ENCODE measurements around the gene STOML2.

The STOML2 gene

DNA sequence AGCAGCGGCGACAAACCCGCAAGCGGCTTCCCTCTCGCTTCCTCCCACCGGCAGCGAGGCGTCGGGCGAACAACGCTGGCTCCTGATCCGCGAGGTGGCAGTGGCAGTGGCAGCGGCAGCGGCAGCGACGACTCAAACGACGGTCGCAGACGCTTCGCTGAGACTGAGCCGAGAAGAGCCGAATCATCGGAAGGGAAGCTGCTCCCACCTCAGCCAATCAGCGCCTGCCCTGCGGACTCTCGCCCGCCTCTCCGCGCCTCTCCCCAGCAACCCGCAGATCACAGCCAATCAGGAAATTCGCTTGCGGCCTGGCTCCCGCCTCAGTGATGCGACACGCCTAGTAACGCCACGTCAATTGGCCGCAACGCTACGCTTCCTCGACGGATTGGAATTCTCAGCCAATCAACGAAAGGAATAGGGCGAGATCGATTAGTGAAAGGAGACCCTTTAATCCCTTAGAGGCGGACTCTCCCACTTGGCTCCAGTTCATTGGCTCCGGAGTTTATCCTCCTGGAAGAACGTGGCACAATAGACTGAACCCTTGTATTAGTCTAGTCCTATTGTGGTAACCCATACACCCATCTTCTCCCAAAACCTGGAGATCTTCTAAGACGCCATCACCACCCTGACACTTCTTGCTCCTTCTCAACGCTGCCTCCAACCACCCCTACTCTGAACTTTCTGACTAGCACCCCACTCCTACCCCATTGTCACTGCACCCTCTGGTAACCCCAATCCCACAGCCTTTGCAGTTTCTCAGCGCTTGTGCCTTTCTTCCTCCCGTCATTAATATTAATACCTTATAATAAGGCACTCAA, 30.3 kb downstream of the STOML2 start, which contains the start of gene VCP:
VCP (minus strand) TSS at position 165 of the 818 bp plus-strand sequence. CDS start 272 bp downstream, outside the sequence.
- peak; percentile 96 for DNase-seq (ENCODE audit: low read depth in 3 of 3)

DNA sequence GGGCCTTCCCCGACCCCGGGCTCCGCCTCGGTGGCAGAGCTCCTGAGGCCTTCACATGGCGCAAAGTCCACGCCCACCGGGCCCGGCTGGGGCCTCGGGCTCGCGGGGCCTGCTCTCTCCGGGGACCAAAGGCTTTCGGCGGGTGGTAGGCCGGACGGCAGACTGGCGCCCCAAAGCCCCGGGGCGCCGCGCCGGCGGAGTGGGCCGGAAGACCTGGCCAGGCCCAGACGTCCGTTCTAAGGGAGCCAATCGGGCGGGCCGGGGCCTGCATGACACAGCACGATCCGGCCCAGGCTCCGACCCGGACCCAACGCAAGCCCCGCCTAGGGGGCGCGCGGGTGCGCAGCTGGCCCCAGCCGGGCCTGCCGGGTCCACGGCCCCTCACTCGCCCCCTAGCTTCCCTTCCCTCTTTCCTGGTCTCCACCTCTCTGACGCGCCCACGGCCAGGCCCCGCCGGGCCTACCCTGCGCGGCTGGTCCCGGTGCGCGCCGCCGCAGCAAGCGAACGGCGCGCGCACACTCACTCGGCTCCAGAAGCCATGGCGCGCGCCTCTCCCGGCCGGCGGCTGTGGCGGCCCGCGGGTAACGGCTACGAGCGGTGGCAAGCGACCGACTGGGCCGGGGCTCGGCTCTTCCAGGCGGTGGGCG, 31.0 kb downstream of the STOML2 start:
- peak; percentile 46 to 75 (median 59) for DNase-seq (ENCODE audit: low read depth in 3 of 3)

DNA sequence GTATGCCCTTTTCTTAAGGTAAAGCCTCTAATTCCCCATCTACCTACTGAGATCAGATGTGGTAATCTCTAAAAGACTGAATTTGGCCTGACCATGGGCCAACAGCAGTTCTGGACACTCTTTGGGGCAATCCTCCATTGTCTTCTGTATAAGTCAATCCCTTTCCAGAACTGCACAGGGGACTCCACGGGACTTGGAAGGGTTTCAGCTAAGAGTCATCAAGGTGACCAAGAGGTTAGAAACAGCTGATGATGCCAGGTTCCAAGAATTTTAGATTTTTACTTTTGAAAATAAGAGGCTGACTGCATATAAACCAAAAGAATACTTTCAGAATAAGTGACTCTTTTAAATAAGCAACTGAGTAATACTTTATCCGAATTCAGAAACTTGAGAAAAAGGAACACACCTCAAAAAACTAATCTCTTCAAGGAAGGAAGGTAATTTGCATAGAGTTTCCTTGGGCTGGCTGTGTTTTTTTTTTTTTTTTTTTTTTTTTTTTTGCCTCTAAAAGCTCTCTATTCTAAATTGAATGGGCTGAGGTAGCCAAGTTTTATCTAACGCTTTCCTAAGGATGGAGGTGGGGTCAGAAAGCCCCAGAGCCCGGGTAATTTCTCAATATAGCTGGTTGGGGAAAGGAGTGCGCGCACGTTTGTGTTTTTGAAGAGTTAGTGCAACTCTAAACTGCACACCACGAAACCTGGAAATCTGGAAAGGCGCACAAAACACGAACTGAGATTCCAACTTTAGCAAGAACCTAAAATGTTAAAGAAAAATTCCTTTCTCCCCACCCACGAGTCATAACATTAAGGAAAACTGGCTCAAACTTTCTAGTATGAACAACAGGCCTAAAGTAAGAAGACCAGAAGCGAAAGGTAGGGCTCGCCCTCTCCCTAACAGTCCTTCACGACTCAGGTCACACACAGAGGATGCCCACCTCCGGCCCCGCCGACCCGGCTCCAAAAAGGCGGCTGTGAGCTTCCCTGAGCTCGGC, 31.8 kb downstream of the STOML2 start:
- DNase-seq (ENCODE audit: low read depth in 3 of 3), result no peak

DNA sequence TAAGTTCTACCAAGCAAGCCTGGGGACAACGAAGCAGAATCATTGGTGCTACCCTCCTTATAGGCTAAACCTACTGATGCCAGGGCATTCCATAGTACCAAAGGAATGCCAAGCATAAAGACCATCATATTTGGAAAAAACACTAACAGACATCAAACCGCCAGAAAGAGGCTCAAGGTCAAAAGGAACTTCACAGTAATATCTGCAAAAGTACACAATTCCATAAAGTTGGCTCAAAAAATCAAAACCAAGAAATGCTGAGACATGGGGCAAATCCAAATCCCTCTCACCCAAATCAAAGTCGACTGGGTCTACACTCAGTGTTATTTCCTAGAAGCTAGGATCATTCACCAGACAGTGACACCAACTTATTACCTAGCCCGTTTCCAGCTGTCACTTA, 33.9 kb downstream of the STOML2 start:
- DNase-seq (ENCODE audit: low read depth in 3 of 3), result no peak

DNA sequence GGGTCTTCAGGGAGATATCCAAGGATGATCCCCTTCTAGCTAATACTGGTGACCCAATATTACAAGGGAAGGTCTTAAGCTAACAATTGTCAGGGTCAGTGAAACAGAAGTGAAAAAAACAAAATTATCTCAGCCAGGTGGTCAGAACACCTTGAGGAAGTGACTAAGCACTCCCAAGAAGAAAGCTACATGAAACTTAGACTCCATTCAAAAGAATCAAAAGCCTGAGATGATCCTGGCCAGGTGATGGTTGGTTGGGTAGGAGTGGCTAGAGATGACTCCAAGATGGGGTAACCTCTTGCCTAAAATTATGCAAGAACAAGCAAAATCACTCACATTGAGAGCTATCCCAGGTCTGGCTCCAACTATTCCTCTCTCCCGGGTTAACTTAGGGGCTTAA, 35.9 kb downstream of the STOML2 start:
- DNase-seq (ENCODE audit: low read depth in 3 of 3), result no peak

DNA sequence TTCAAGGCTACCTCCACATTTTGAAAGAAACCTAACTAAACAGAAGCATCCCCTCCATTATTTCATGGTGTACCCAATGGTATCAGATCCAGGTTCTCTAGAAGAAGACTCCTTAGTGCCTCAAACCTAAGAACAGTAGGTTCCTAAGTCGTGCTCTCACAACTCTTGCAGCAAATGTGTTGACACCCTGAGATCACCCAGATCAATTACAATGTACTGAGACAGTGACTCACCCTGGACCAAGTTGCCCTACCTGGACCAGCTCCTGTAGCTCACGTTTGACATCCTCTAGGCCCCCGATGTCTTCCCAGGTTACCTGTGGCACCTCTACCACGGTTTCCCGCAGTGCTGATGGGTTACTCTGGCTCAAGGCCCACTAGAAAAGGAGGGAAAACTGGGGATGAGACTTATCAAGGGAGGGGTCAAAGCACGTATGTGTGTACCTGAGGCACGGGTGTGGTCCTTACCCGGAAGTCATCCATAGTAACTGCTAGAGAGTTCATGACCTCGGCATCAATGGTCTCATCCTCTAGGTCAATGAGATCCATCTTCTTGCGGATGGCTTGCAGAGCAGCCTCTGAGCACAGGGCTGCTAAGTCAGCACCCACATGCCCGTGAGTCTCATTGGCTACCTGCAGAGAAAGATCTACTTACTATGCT, 42.3 kb downstream of the STOML2 start:
- DNase-seq (ENCODE audit: low read depth in 3 of 3), result no peak

DNA sequence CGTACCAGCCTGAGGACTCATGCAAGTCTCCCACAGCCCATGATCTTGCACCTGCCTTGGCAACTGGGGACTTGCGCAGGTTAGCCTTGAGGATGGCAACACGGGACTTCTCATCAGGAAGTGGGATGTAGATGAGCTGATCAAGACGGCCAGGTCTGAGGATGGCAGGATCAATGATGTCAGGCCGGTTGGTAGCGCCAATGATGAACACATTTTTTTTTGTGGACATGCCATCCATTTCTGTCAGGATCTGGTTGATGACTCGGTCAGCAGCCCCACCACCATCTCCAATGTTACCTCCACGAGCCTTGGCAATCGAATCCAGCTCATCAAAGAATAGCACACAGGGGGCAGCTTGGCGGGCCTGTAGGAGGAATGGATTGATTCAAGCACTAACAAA, 43.5 kb downstream of the STOML2 start:
- DNase-seq (ENCODE audit: low read depth in 3 of 3), result no peak

DNA sequence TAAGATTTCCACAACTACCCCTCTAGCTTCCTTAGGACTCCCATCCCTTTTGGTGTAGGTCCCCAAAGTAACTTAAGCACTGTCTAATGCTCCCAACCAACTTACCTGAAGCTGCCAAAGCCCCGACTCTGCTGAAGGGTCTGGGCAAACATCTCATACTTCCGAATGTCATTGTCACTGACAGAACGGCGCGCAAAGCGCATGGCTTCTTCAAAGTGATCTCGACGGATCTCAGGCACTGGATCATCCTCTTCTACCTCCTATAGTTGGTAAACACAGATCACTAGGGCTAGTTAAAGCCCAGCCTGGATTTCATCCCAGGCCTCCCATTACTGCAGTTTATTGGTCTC, 45.7 kb downstream of the STOML2 start:
- no peak for DNase-seq (ENCODE audit: low read depth in 3 of 3)

DNA sequence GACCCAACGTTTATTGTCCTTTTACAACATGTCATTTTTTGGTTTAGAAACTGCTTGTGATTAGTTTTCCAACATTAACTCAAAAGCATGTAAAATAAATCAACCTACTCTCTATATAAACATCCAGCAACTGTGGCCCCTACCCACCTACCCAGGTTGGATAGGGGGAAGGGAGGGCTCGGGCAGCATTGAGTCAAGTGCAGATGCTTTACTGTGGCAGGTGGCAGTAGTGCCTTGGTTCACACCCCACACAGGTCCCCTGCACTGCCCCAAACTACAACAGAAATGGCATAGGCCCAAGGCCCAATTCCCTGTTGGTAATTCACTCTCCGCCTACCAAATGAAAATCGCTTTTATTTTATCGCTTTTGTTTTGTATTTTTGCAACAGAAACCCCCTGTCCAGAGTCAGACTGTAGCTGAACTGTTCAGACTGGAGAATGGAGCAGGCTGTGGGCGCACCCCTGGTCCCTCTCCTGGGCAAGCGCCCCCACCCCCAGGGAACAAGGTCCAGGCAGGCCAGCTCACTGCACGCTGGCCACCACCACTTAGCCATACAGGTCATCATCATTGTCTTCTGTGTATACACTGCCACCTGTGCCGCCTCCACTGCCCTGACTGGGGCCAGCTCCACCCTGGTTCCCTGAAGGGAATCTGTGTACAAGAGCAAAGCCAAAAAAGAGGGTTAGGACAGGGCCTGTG, 46.2 kb downstream of the STOML2 start:
- DNase-seq (ENCODE audit: low read depth in 3 of 3), result no peak

DNA sequence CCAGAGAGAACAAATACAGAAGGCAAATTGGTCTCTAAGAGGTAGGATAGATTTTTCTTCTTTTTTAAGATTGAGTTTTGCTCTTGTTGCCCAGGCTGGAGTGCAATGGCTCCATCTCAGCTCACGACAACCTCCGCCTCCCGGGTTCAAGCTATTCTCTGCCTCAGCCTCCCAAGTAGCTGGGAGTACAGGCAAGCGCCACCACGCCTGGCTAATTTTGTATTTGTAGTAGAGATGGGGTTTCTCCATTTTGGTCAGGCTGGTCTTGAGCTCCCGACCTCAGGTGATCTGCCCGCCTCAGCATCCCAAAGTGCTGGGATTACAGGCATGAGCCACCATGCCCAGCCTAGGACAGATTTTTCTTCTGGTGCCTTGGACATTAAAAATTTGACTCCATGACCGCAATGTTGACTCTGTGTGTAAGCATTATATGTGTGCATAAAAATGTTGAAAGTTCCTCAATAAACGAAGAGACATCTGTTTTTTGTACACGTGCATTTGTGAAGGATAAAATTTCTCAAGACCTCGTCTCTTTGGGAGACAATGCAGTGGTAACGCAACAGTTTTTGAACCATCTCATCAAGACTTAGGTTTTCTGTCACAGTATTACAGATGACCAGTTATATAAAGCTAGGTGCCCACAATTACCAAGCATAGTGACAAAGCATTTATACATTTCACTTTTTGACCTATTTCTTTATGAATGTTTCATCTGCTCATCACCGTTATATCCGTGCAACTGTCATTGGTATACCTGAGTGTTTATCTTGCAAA, 47.9 kb downstream of the STOML2 start:
- no peak for DNase-seq (ENCODE audit: low read depth in 3 of 3)

DNA sequence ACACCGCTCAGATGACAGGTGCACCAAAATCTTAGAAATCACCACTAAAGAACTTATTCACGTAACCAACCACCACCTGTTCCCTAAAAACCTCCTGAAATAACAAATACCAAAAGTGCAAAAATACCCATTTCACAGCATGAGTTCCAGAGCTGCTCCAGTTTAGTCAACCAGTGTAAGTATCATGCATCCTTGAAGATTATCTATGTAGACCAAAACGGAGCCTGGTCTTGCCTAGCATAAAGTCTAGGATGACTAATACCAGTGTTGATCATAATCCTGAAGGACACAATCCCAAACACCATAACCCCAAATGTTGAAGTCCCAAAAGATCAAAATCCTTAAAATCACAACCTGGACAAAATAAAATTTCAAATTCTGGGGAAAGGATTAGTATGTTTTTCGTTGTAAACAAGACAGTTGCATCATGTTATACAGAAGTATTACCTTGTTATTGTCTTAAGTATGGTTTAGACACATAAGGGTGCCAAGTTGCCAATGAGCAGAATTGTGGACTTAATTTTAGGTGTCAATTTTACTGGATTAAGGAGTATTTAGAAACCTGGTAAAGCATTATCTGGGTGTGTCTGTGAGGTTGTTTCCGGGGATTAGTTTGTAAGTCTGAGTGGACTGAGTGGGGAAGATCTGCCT, 48.6 kb downstream of the STOML2 start:
- no peak for DNase-seq (ENCODE audit: low read depth in 3 of 3)

DNA sequence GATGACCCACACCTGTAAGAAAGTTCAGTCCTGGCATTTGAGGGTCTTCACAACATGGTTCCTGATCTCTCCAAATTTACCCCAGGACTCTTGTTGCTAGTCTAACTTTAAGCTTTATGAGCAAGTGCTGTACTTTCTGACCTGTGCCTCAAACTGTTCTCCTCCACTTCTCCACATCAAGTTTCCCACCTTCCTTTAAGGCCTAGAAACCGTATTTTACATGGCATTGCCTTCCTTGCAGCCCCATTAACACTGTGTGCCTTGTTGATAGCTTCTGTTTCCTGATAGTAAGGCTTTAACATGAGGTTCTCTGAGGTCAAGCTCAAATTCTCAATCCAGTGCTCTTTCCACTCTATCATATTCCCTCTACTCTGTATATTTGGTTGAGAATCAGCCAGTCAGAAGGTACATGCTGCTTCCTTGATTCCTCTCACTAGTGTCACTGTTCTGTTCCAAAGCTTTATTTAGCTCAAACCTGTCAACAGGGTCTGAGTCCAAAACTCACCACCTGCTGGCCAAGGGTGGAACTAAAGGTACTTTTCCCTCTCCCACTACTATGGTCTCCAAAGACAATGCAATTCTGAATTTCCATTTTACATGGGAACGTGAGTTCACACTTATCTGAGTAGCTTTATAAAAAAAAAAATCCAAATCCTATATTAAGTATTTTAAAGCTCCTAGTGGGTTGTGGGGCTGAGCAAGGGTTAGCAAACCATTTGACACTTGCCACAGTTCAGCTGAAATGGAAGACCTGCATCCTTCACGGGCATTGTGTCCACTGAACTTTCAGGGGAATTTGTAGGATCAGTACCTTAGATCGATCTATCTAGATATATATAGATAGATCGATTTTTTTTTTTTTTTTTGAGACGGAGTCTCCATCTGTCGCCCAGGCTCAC, 51.6 kb downstream of the STOML2 start:
- DNase-seq (ENCODE audit: low read depth in 3 of 3), result peak in 1 of 3 experiments; percentile 42
